IPS-NIHi7 (cell line): ENCODE results near the gene RAB4A.
"Not testable (repeated sequence)": the region's sequence is repeated elsewhere in the genome, so short reads cannot be mapped to it uniquely, and the experiment has no call there.

Experiments used
- DNase-seq: peaks from one replicate; pipeline ENCODE4 v3.0.0; 2012; ENCODE audit warnings: mixed read lengths; ENCODE audit errors: extremely low spot score

The RAB4A gene

GRCh38 chr1:229298420-229298819 lies 27.5 kb downstream of the RAB4A start:
- no peak for DNase-seq

- no peak for DNase-seq
Observed at GRCh38 chr1:229298887-229299503, 28.1 kb downstream of the RAB4A start.

- no peak for DNase-seq
Observed at GRCh38 chr1:229300099-229300757, 29.3 kb downstream of the RAB4A start.

- no peak for DNase-seq
Observed at GRCh38 chr1:229302740-229303139, 31.8 kb downstream of the RAB4A start.

- no peak for DNase-seq
Observed at GRCh38 chr1:229303855-229304254, 32.9 kb downstream of the RAB4A start.

GRCh38 chr1:229305392-229305791 lies 34.5 kb downstream of the RAB4A start:
- DNase-seq: no peak

- no peak for DNase-seq
Observed at GRCh38 chr1:229309074-229309473, 38.2 kb downstream of the RAB4A start.

GRCh38 chr1:229309684-229310083 lies 38.8 kb downstream of the RAB4A start:
- no peak for DNase-seq

GRCh38 chr1:229310833-229311232 lies 39.9 kb downstream of the RAB4A start:
- no peak for DNase-seq

- DNase-seq: no peak
Observed at GRCh38 chr1:229316166-229316565, 45.3 kb downstream of the RAB4A start.

GRCh38 chr1:229318056-229318455 lies 47.1 kb downstream of the RAB4A start:
- DNase-seq: no peak

- no peak for DNase-seq
Observed at GRCh38 chr1:229319487-229319886, 48.6 kb downstream of the RAB4A start.

GRCh38 chr1:229323201-229323600 lies 52.3 kb downstream of the RAB4A start:
- no peak for DNase-seq

GRCh38 chr1:229323885-229324553 lies 53.1 kb downstream of the RAB4A start:
- no peak for DNase-seq

- no peak for DNase-seq
Observed at GRCh38 chr1:229325401-229325800, 54.5 kb downstream of the RAB4A start.

- no peak for DNase-seq
Observed at GRCh38 chr1:229325853-229326487, 55.1 kb downstream of the RAB4A start.

GRCh38 chr1:229326601-229327000 lies 55.7 kb downstream of the RAB4A start:
- no peak for DNase-seq

- not testable (repeated sequence) for DNase-seq
Observed at GRCh38 chr1:229327765-229328164, 56.9 kb downstream of the RAB4A start.

- DNase-seq: no peak
Observed at GRCh38 chr1:229328598-229329362, 57.9 kb downstream of the RAB4A start.

GRCh38 chr1:229334269-229334668 lies 63.4 kb downstream of the RAB4A start:
- no peak for DNase-seq

GRCh38 chr1:229334716-229335115 lies 63.8 kb downstream of the RAB4A start:
- no peak for DNase-seq

- no peak for DNase-seq
Observed at GRCh38 chr1:229336345-229336744, 65.4 kb downstream of the RAB4A start.
